ENCODE data around the gene PRELP.

PRELP gene

DNA sequence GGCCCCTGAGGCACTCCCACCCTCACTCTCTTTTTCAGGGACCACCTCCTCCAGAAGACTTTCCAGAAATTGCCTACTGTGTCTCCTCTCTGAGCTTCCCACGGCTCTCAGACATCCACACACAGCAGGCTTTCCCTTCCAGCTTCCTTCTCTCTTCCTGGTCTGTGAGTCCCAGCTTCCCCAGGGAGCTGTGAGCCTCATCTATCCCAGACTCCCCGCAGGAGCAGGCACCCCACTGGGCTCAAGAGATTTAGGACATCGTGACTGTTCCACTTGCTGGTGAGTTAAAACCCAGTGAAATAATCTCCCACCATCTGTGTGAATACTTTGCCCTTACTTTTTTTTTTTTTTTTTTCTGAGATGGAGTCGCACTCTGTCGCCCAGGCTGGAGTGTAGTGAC, 22.0 kb upstream of the PRELP start:
- no peak overlapping the region for H3K9ac ChIP-seq (ENCODE audit: low read length)
- peak overlapping the region; percentile 49 for H3K4me2 ChIP-seq (ENCODE audit: low read length)
- no peak overlapping the region for H3K27ac ChIP-seq (ENCODE audit: low read length)
- TF ChIP-seq CTCF (IDR thresholded peaks at IDR 0.05; ENCODE audit: low read depth, low read length) (no peak), EZH2phosphoT487 (IDR thresholded peaks at IDR 0.05; ENCODE audit: low read depth) (no peak)
- H3K27me3 ChIP-seq (ENCODE audit: low read depth, low read length) = peaks cover 12% of the 10 kb centered on the region
- H2AFZ ChIP-seq (ENCODE audit: low read depth, low read length) = no peak overlapping the region
- no peaks in the 10 kb centered on the region for H3K9me3 ChIP-seq (ENCODE audit: insufficient read depth, low read length)
- H3K4me1 ChIP-seq (ENCODE audit: low read length) = peaks cover 37% of the 10 kb centered on the region
- no peaks in the 10 kb centered on the region for H3K79me2 ChIP-seq (ENCODE audit: low read length)
- H3K4me3 ChIP-seq (ENCODE audit: low read length) = no peak overlapping the region
- no peaks in the 10 kb centered on the region for H4K20me1 ChIP-seq (ENCODE audit: insufficient read depth, low read length)
- no peaks in the 10 kb centered on the region for H3K36me3 ChIP-seq (replicated peaks; ENCODE audit: low read depth, low read length)

DNA sequence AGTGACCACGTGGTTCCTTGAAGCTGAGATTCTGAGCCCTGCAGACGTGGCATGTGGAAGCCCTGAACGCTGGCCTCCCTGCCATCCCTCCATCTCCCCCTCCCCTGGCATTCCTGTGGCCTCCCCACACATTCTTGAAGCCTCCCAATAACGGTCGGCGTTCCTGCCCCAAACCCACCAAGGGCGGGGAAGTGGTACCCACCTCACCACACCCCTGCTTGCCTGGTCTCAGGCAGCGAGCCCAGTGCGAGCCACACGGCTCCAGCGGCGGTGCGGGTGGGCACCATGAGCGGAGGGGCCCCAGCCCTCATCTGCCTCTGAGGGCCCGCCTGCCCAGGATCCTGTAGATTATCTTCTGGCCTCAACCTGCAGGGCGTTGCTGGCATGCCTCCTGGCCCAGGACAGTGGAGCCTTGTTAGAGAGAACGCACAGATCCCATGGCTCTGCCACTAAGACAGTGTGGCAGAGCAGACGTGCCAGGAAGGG, 20.6 kb upstream of the PRELP start:
- no peak overlapping the region for H3K9ac ChIP-seq (ENCODE audit: low read length)
- H3K27me3 ChIP-seq (ENCODE audit: low read depth, low read length) = peaks cover 6% of the 10 kb centered on the region
- H3K4me1 ChIP-seq (ENCODE audit: low read length) = peaks cover 48% of the 10 kb centered on the region
- H3K36me3 ChIP-seq (replicated peaks; ENCODE audit: low read depth, low read length) = no peaks in the 10 kb centered on the region
- no peaks in the 10 kb centered on the region for H4K20me1 ChIP-seq (ENCODE audit: insufficient read depth, low read length)
- no peak overlapping the region for H3K27ac ChIP-seq (ENCODE audit: low read length)
- H3K9me3 ChIP-seq (ENCODE audit: insufficient read depth, low read length) = no peaks in the 10 kb centered on the region
- no peak for TF ChIP-seq CTCF (IDR thresholded peaks at IDR 0.05; ENCODE audit: low read depth, low read length)
- no peak for TF ChIP-seq EZH2phosphoT487 (IDR thresholded peaks at IDR 0.05; ENCODE audit: low read depth)
- no peak overlapping the region for H3K4me3 ChIP-seq (ENCODE audit: low read length)
- H3K4me2 ChIP-seq (ENCODE audit: low read length) = no peak overlapping the region
- H3K79me2 ChIP-seq (ENCODE audit: low read length) = no peaks in the 10 kb centered on the region
- no peak overlapping the region for H2AFZ ChIP-seq (ENCODE audit: low read depth, low read length)

DNA sequence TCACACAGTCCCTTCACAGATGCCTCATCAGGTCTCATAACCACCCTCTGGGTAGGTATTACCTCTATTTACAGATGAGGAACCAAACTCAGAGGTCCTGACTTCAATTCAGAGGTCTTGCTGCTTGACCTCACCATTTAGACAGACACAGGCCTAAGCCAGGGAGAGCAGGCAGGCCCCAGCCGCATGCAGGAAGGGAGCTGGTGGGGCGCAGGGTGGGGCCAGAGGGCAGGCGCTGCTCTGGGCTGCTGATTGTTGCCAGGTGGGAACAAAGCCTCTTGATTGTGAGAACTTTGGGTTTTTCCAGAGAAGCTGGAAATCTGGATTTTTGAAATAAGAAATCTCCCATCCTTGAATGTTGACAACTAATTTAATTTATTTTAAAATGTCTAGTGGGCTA, 19.9 kb upstream of the PRELP start:
- Histone ChIP-seq H3K4me2 (ENCODE audit: low read length) (no peak overlapping the region), H4K20me1 (ENCODE audit: insufficient read depth, low read length) (no peaks in the 10 kb centered on the region), H3K9me3 (ENCODE audit: insufficient read depth, low read length) (no peaks in the 10 kb centered on the region), H3K4me3 (ENCODE audit: low read length) (no peak overlapping the region), H3K79me2 (ENCODE audit: low read length) (no peaks in the 10 kb centered on the region), H3K36me3 (replicated peaks; ENCODE audit: low read depth, low read length) (no peaks in the 10 kb centered on the region), H3K27ac (ENCODE audit: low read length) (no peak overlapping the region), H3K9ac (ENCODE audit: low read length) (no peak overlapping the region), H2AFZ (ENCODE audit: low read depth, low read length) (no peak overlapping the region), H3K4me1 (ENCODE audit: low read length) (peaks cover 53% of the 10 kb centered on the region), H3K27me3 (ENCODE audit: low read depth, low read length) (peaks cover 4% of the 10 kb centered on the region; the same call in 1 of the 2 replicates)
- TF ChIP-seq EZH2phosphoT487 (IDR thresholded peaks at IDR 0.05; ENCODE audit: low read depth) = no peak
- no peak for TF ChIP-seq CTCF (IDR thresholded peaks at IDR 0.05; ENCODE audit: low read depth, low read length)

- Histone ChIP-seq H2AFZ (ENCODE audit: low read depth, low read length) (no peak overlapping the region; the same call in 1 of the 2 replicates), H3K9ac (ENCODE audit: low read length) (no peak overlapping the region), H3K79me2 (ENCODE audit: low read length) (no peaks in the 10 kb centered on the region), H3K9me3 (ENCODE audit: insufficient read depth, low read length) (no peaks in the 10 kb centered on the region), H3K4me1 (ENCODE audit: low read length) (peaks cover 62% of the 10 kb centered on the region), H3K27ac (ENCODE audit: low read length) (no peak overlapping the region), H3K36me3 (replicated peaks; ENCODE audit: low read depth, low read length) (no peaks in the 10 kb centered on the region), H3K27me3 (ENCODE audit: low read depth, low read length) (peaks cover 4% of the 10 kb centered on the region; the same call in 1 of the 2 replicates), H3K4me2 (ENCODE audit: low read length) (no peak overlapping the region), H4K20me1 (ENCODE audit: insufficient read depth, low read length) (no peaks in the 10 kb centered on the region), H3K4me3 (ENCODE audit: low read length) (no peak overlapping the region)
- TF ChIP-seq EZH2phosphoT487 (IDR thresholded peaks at IDR 0.05; ENCODE audit: low read depth) (no peak), CTCF (IDR thresholded peaks at IDR 0.05; ENCODE audit: low read depth, low read length) (no peak)
Observed at GRCh38 chr1:203456577-203456976, 19.0 kb upstream of the PRELP start.

Measured in OCI-LY3 (cell line).